Type B pancreatic cell (in vitro differentiated cells): ENCODE data around the gene SCN1A. TPM values are rescaled to one million over a fixed set of nuclear protein-coding genes. Genes with fewer than 3 reads are reported as not detected.

Experiments used
- DNase-seq: peaks from one replicate; pipeline ENCODE4 v3.0.0; 2021; ENCODE audit warnings: mixed read lengths; ENCODE audit not compliant: unreplicated experiment; ENCODE audit errors: extremely low spot score
- H3K27ac Mint-ChIP-seq: 2 replicates; pipeline ENCODE4 v1.8.0; 2021; ENCODE audit warnings: mild to moderate bottlenecking, mixed read lengths
- H3K27me3 Mint-ChIP-seq: 2 replicates; pipeline ENCODE4 v1.8.0; 2021; ENCODE audit warnings: mixed read lengths
- H3K36me3 Mint-ChIP-seq: 2 replicates; pipeline ENCODE4 v1.8.0; 2021; ENCODE audit warnings: mixed read lengths
- H3K4me1 Mint-ChIP-seq: one replicate; pipeline ENCODE4 v1.8.0; 2021; ENCODE audit warnings: mixed read lengths; ENCODE audit not compliant: unreplicated experiment
- H3K4me3 Mint-ChIP-seq: 2 replicates; pipeline ENCODE4 v1.8.0; 2021; ENCODE audit warnings: mild to moderate bottlenecking, mixed read lengths
- H3K9me3 Mint-ChIP-seq: 2 replicates; pipeline ENCODE4 v1.8.0; 2021; ENCODE audit warnings: mixed read lengths
- CTCF ChIP-seq: fragments of 200-600 bp; sonication (generic); conservative IDR thresholded peaks from 2 replicates; pipeline ENCODE4 v1.5.0; 2021; ENCODE audit warnings: antibody characterized with exemption, mild to moderate bottlenecking
- long read RNA-seq: library from polyadenylated mRNA; unstranded; transcript quantifications from one replicate; pipeline ENCODE4 v2.0.0, GENCODE V29; 2020
- total RNA-seq: library from RNA; stranded (reverse); gene quantifications from 2 replicates; pipeline ENCODE4 v1.2.1, GENCODE V29; 2021; ENCODE audit warnings: low replicate concordance

SCN1A gene
- total RNA-seq: 0.19 and 2.6 TPM in 2 replicates
- long read RNA-seq, partial matches to known transcripts: 0 of 1 reads
- long read RNA-seq, other reads (novel, unspliced or antisense): 1 of 1 reads

- Mint-ChIP-seq H3K27ac (no peak within 1 kb of the TSS), H3K27me3 (peaks cover 12% of the 10 kb centered on the region), H3K4me1 (peaks cover 21% of the 10 kb centered on the region), H3K9me3 (no peaks in the 10 kb centered on the region), H3K4me3 (peak within 1 kb of the TSS; percentile 34), H3K36me3 (no peaks in the 10 kb centered on the region)
- TF ChIP-seq CTCF: peak; percentile 84
- no peak for DNase-seq
Measured at GRCh38 chr2:166127217-166128155, at the start of gene SCN1A. Gene SCN1A, minus strand, starts transcription at chr2:166128020. Its CDS starts 54,399 bp downstream, at chr2:166073621.

DNA sequence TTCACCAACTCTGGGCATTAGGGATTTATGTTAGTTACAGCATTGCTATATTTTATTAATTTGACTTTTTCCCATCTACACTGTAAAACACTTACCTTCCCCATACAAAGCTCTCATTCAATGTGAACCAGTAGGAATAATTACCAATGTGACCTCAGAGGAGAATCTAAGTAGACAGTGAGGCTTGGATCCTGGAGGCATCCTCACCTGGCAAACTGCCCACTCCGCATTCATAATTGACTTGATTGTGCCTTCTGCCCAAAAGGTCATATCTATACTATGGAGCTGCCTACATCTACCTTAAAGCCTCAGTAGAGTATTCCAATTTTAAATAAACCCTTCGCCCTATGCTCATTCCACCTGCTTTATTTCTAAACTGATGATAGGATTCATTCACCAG is 45.4 kb upstream of the SCN1A start:
- H3K4me1 Mint-ChIP-seq: peaks cover 4% of the 10 kb centered on the region
- no peak for TF ChIP-seq CTCF
- no peak for DNase-seq
- H3K36me3 Mint-ChIP-seq: no peaks in the 10 kb centered on the region
- no peak overlapping the region for H3K4me3 Mint-ChIP-seq
- peaks cover 3% of the 10 kb centered on the region for H3K9me3 Mint-ChIP-seq
- H3K27me3 Mint-ChIP-seq: no peaks in the 10 kb centered on the region
- H3K27ac Mint-ChIP-seq: no peak overlapping the region

- no peak for TF ChIP-seq CTCF
Measured at GRCh38 chr2:166171216-166171615, 43.4 kb upstream of the SCN1A start.

GRCh38 chr2:166170356-166170755 is 42.5 kb upstream of the SCN1A start:
- H3K27me3 Mint-ChIP-seq: no peaks in the 10 kb centered on the region
- peaks cover 9% of the 10 kb centered on the region for H3K4me1 Mint-ChIP-seq
- H3K27ac Mint-ChIP-seq: no peak overlapping the region
- H3K4me3 Mint-ChIP-seq: no peak overlapping the region
- no peak for DNase-seq
- TF ChIP-seq CTCF: no peak
- H3K36me3 Mint-ChIP-seq: no peaks in the 10 kb centered on the region
- H3K9me3 Mint-ChIP-seq: peaks cover 3% of the 10 kb centered on the region

More at GRCh38 chr2:166171216-166171615, 43.4 kb upstream of the SCN1A start:
- Mint-ChIP-seq H3K9me3 (peaks cover 3% of the 10 kb centered on the region), H3K4me3 (no peak overlapping the region), H3K4me1 (peaks cover 9% of the 10 kb centered on the region), H3K36me3 (no peaks in the 10 kb centered on the region), H3K27ac (no peak overlapping the region), H3K27me3 (no peaks in the 10 kb centered on the region)
- no peak for DNase-seq

DNA sequence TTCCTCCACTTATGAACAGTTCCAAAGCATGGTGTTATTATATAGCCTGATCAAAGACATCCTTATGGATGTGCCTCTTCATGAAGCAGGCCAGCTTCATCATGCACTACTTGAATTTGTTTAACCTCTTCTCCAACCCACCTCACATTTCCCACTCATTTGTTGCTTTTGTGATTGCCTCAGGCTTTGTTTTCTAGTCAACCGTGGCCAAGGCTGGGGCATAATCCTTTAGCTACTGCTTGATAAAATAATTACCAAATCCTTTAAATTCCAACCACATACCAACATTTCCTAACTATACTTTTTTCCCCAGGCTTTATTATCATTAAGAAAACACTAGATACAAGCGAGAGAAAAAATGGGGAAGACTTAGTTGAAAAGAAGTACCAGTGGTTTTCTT is 39.6 kb upstream of the SCN1A start:
- DNase-seq: no peak
- Mint-ChIP-seq H3K36me3 (no peaks in the 10 kb centered on the region), H3K27me3 (peaks cover 3% of the 10 kb centered on the region), H3K27ac (no peak overlapping the region), H3K9me3 (peaks cover 9% of the 10 kb centered on the region), H3K4me1 (peaks cover 9% of the 10 kb centered on the region), H3K4me3 (no peak overlapping the region)
- TF ChIP-seq CTCF: no peak
